ENCODE measurements around the gene PLET1. TPM values are rescaled to one million over a fixed set of nuclear protein-coding genes. Genes with fewer than 3 reads are reported as not detected.

PLET1 gene
- total and polyA plus RNA-seq, 2 donors (not counting 3 experiments of a cell fraction or from before 2014, with no cell fraction given), result not detected

DNA sequence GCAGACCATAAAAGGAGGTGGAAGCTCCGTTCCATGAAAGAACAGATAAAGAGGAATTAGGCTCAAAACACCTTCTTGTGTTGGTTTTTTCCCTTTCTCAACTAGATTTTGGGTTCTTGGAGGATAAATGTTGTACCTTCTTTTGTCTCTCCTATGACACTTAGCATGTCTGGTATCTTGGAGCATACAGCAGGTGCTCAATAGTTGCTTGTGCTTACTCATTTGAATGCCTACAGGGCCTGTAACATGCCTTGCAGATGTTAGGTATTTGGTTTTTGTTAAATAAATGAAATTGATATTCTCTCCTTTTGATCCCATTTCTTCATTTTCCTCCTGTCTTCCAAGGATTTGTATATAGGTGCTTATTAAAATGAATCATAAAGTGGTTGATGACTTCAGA lies 16.4 kb upstream of the PLET1 start:
- TF ChIP-seq MYC (IDR thresholded peaks at IDR 0.05; ENCODE audit: low read depth, low read length) (no peak), POLR2A (IDR thresholded peaks at IDR 0.05; ENCODE audit: low read depth, low read length) (no peak), POLR2AphosphoS5 (IDR thresholded peaks at IDR 0.05; ENCODE audit: insufficient read depth, low read depth, low read length) (no peak), EZH2 (IDR thresholded peaks at IDR 0.05; ENCODE audit: borderline replicate concordance, low read depth, low read length, severe bottlenecking) (no peak), GATA2 (IDR thresholded peaks at IDR 0.05; ENCODE audit: insufficient read depth, insufficient read length, low read depth, low read length) (no peak), FOS (IDR thresholded peaks at IDR 0.05; ENCODE audit: borderline replicate concordance, insufficient read depth, low read length) (no peak), JUN (IDR thresholded peaks at IDR 0.05; ENCODE audit: borderline replicate concordance, insufficient read depth, insufficient read length, low read depth) (no peak)
- TF ChIP-seq, protein P1, sequence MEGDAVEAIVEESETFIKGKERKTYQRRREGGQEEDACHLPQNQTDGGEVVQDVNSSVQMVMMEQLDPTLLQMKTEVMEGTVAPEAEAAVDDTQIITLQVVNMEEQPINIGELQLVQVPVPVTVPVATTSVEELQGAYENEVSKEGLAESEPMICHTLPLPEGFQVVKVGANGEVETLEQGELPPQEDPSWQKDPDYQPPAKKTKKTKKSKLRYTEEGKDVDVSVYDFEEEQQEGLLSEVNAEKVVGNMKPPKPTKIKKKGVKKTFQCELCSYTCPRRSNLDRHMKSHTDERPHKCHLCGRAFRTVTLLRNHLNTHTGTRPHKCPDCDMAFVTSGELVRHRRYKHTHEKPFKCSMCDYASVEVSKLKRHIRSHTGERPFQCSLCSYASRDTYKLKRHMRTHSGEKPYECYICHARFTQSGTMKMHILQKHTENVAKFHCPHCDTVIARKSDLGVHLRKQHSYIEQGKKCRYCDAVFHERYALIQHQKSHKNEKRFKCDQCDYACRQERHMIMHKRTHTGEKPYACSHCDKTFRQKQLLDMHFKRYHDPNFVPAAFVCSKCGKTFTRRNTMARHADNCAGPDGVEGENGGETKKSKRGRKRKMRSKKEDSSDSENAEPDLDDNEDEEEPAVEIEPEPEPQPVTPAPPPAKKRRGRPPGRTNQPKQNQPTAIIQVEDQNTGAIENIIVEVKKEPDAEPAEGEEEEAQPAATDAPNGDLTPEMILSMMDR (IDR thresholded peaks at IDR 0.05; ENCODE audit: extremely low read depth in 1 of 2, insufficient read depth in 1 of 2, low read depth in 1 of 2, low read length in 2 of 2), result no peak
- TF ChIP-seq, protein P2, sequence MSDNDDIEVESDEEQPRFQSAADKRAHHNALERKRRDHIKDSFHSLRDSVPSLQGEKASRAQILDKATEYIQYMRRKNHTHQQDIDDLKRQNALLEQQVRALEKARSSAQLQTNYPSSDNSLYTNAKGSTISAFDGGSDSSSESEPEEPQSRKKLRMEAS (IDR thresholded peaks at IDR 0.05; ENCODE audit: insufficient read depth, insufficient read length), result no peak
- no peaks in the 10 kb centered on the region for H3K36me3 ChIP-seq (ENCODE audit: control insufficient read depth in 2 of 2, extremely low read depth in 1 of 2, insufficient read depth in 2 of 2, low read length in 2 of 2)
- H3K4me2 ChIP-seq (ENCODE audit: insufficient read depth, low read length), result no peak overlapping the region
- intact Hi-C loops (cut with micrococcal nuclease) (no loop called here), dilution Hi-C loops (cut with MboI; ENCODE audit: extremely low pct_ligation_motif_present, low sequenced_read_pairs) (no loop called here)
- DNase-seq (ENCODE audit: low read depth, low spot score) (no peak), FAIRE-seq (no peak)
- no peak overlapping the region for H3K4me3 ChIP-seq (replicated peaks in 1 of 3; ENCODE audit: insufficient read depth in 1 of 3, low read depth in 1 of 3, low read length in 3 of 3)
- POLR2A ChIA-PET, result no interaction called here
- peaks cover 4 to 9% of the 10 kb centered on the region in 2 experiments for H3K27me3 ChIP-seq (ENCODE audit: control insufficient read depth in 2 of 2, insufficient read depth in 2 of 2, low read length in 2 of 2)
- BruUV-seq (replicated peaks), result no TSS peak
- H2AFZ ChIP-seq (ENCODE audit: low read depth, low read length), result no peak overlapping the region
- no peaks in the 10 kb centered on the region for H3K9me1 ChIP-seq (replicated peaks; ENCODE audit: control insufficient read depth, extremely low read depth, insufficient read depth, low read length)
- no peaks in the 10 kb centered on the region for H3K79me2 ChIP-seq (ENCODE audit: control insufficient read depth, insufficient read depth, low read length)
- CTCF ChIA-PET, result interaction anchor here (0.9 to 15.2 kb wide), 2 partner anchors 47 to 59 kb away, joined by 3 to 540 read pairs; no protein-coding TSS in a partner anchor
- H3K9ac ChIP-seq (replicated peaks; ENCODE audit: extremely low read depth, insufficient read depth, low read length), result no peak overlapping the region
- peaks cover 6% of the 10 kb centered on the region for H3K4me1 ChIP-seq (ENCODE audit: control insufficient read depth, extremely low read depth, insufficient read depth, low read length)
- no peaks in the 10 kb centered on the region for H4K20me1 ChIP-seq (replicated peaks; ENCODE audit: control insufficient read depth, extremely low read depth, insufficient read depth, low read length)
- H3K27ac ChIP-seq (ENCODE audit: insufficient read depth, low read depth, low read length), result no peak overlapping the region
- H3K9me3 ChIP-seq (replicated peaks; ENCODE audit: control insufficient read depth, insufficient read depth, low read length), result no peaks in the 10 kb centered on the region

Data from endothelial cell of umbilical vein (primary cell).